Measurements from ENCODE around the gene TSPAN31.

Gene TSPAN31

DNA sequence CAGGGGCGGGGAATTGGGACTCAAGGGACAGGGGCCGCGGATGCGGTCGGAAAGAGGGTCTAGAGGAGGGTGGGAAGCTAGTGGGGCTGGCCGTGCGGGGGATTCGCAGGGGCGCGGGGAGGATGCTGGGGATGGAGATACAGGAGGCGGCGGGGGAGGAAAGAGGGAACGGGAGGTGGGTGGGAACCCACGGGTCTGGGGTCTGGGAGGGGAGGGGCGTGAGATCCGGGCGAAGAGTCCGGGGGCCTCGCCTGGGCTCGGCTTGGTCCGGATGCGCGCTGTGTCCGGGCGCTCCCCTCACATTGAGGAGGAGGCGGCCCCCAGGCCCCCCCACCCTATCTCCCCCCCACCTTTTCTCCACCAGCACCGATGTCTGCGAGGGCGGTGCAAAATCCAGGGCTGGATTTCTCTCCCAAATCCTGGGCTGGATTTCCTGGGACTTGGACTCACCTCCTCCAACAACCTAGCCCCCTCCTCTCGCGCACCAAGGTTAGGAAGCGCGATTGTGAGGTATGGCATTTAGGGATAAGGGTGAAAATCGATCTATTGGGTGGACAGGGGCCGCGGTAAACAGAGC, 6.1 kb upstream of the TSPAN31 start, which contains the start of gene AGAP2:
Gene AGAP2 (minus strand): TSS at position 82 of the 577 bp plus-strand sequence. CDS start 496 bp downstream, outside the sequence.
- H3K36me3 ChIP-seq (ENCODE audit: insufficient read depth, low read length) = peaks cover 9% of the 10 kb centered on the region; the same call in 1 of the 2 replicates
- no peak within 1 kb of the TSS for H3K4me3 ChIP-seq (ENCODE audit: low read depth, low read length, poor library complexity, severe bottlenecking)
- no peaks in the 10 kb centered on the region for H3F3A ChIP-seq (ENCODE audit: insufficient read depth, low read length)
- peaks cover 36% of the 10 kb centered on the region for H3K4me1 ChIP-seq (ENCODE audit: insufficient read depth, low read length, severe bottlenecking)
- no peak within 1 kb of the TSS for H2AFZ ChIP-seq (ENCODE audit: low read length)
- H3K79me2 ChIP-seq (ENCODE audit: insufficient read depth, low read length) = no peaks in the 10 kb centered on the region
- H3K27ac ChIP-seq (ENCODE audit: low read depth, low read length, poor library complexity, severe bottlenecking) = no peak within 1 kb of the TSS
- no peaks in the 10 kb centered on the region for H4K20me1 ChIP-seq (ENCODE audit: insufficient read depth, low read length)
- H3K9me3 ChIP-seq (ENCODE audit: low read length) = no peaks in the 10 kb centered on the region
- no peaks in the 10 kb centered on the region for H3K27me3 ChIP-seq (ENCODE audit: insufficient read depth, low read length)
- H3K4me2 ChIP-seq (ENCODE audit: low read length) = peak within 1 kb of the TSS; percentile 15; the same call in 1 of the 2 replicates
- H3K9me2 ChIP-seq (ENCODE audit: low read depth, low read length) = no peaks in the 10 kb centered on the region
- no peak for TF ChIP-seq CTCF (IDR thresholded peaks at IDR 0.05; ENCODE audit: low read length)
- no peak for TF ChIP-seq EZH2 (IDR thresholded peaks at IDR 0.05; ENCODE audit: borderline replicate concordance, low read length)
- no peak within 1 kb of the TSS for H3K9ac ChIP-seq (ENCODE audit: low read length)

DNA sequence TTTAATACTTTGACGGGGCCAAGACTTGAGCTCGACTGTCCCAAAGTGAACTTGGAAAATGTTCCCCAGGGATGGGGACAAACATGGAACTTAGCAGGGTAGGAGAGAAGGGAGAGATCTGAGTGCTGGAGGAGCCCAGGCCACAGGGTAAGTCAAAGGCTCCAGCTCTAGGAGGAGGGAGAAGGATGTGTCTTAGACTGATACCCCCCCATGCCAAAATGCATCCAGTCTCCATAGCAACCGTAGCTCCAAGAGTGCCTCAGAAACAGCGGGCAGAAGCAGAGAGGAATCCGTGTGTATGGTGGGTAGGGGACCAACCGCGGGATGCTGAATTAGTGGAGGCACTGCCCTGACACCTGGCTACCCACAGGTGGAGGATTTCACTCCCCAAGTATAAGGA, 5.5 kb upstream of the TSPAN31 start:
- H3K27ac ChIP-seq (ENCODE audit: low read depth, low read length, poor library complexity, severe bottlenecking) = no peak overlapping the region
- no peaks in the 10 kb centered on the region for H4K20me1 ChIP-seq (ENCODE audit: insufficient read depth, low read length)
- H3K27me3 ChIP-seq (ENCODE audit: insufficient read depth, low read length) = no peaks in the 10 kb centered on the region
- no peaks in the 10 kb centered on the region for H3K79me2 ChIP-seq (ENCODE audit: insufficient read depth, low read length)
- TF ChIP-seq CTCF (IDR thresholded peaks at IDR 0.05; ENCODE audit: low read length) (no peak), EZH2 (IDR thresholded peaks at IDR 0.05; ENCODE audit: borderline replicate concordance, low read length) (no peak)
- H3K36me3 ChIP-seq (ENCODE audit: insufficient read depth, low read length) = peaks cover 6% of the 10 kb centered on the region; the same call in 1 of the 2 replicates
- no peaks in the 10 kb centered on the region for H3F3A ChIP-seq (ENCODE audit: insufficient read depth, low read length)
- H3K4me2 ChIP-seq (ENCODE audit: low read length) = peak overlapping the region; percentile 15; the same call in 1 of the 2 replicates
- no peak overlapping the region for H2AFZ ChIP-seq (ENCODE audit: low read length)
- H3K9me3 ChIP-seq (ENCODE audit: low read length) = no peaks in the 10 kb centered on the region
- H3K9me2 ChIP-seq (ENCODE audit: low read depth, low read length) = no peaks in the 10 kb centered on the region
- H3K9ac ChIP-seq (ENCODE audit: low read length) = no peak overlapping the region
- H3K4me3 ChIP-seq (ENCODE audit: low read depth, low read length, poor library complexity, severe bottlenecking) = no peak overlapping the region
- peaks cover 43% of the 10 kb centered on the region for H3K4me1 ChIP-seq (ENCODE audit: insufficient read depth, low read length, severe bottlenecking)

DNA sequence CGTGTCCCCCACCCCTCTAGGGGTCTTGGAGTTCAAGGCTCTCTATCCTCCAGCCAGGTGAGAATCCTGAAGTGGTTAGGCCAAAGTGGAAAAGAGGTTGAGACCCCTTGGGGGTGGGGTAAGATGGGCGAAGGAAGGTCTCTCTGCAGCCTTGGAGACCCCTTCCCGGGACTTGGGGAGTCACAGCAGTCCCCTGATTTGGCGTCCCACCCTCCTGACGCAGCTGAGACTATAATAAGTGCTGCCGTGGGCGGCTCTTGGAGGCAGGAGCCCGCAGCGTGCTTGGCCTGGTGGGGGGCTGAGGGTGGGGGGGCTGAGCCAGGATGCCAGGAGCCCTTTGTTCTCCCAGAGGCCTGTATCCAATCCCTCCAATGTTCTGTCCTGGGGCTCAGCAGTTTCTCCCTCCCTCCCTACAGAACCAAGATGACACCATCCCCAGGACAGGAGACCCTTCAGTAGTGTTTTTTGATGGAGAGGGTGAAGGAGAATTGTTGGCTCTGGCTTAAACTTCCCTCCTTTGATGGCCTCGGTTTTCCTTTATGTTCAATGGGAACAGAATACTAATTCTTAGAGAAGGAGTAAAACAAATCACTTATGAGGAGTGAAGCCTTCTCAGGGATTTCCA, 4.8 kb upstream of the TSPAN31 start:
- Histone ChIP-seq H3K36me3 (ENCODE audit: insufficient read depth, low read length) (no peaks in the 10 kb centered on the region), H3K4me2 (ENCODE audit: low read length) (peak overlapping the region; percentile 82; the same call in 1 of the 2 replicates), H3K4me3 (ENCODE audit: low read depth, low read length, poor library complexity, severe bottlenecking) (no peak overlapping the region), H3K9ac (ENCODE audit: low read length) (no peak overlapping the region), H3K4me1 (ENCODE audit: insufficient read depth, low read length, severe bottlenecking) (peaks cover 43% of the 10 kb centered on the region), H3F3A (ENCODE audit: insufficient read depth, low read length) (no peaks in the 10 kb centered on the region), H2AFZ (ENCODE audit: low read length) (no peak overlapping the region), H3K79me2 (ENCODE audit: insufficient read depth, low read length) (no peaks in the 10 kb centered on the region), H3K27me3 (ENCODE audit: insufficient read depth, low read length) (no peaks in the 10 kb centered on the region), H3K9me3 (ENCODE audit: low read length) (no peaks in the 10 kb centered on the region), H3K27ac (ENCODE audit: low read depth, low read length, poor library complexity, severe bottlenecking) (no peak overlapping the region), H4K20me1 (ENCODE audit: insufficient read depth, low read length) (no peaks in the 10 kb centered on the region), H3K9me2 (ENCODE audit: low read depth, low read length) (no peaks in the 10 kb centered on the region)
- no peak for TF ChIP-seq EZH2 (IDR thresholded peaks at IDR 0.05; ENCODE audit: borderline replicate concordance, low read length)
